HepG2 (cell line): ENCODE results near the gene DNPH1. TPM values are rescaled to one million over a fixed set of nuclear protein-coding genes. Genes with fewer than 3 reads are reported as not detected.

Source experiments
- FOXC1 ChIP-seq: sonication (generic); formaldehyde crosslinking; IDR thresholded peaks from 2 replicates; pipeline ENCODE4 v1.8.0; 2022; ENCODE audit warnings: mild to moderate bottlenecking, missing genetic modification reagents, borderline replicate concordance
- IRF2 ChIP-seq: IDR thresholded peaks from 2 replicates; pipeline ENCODE4 v1.6.1; 2018; ENCODE audit warnings: missing genetic modification reagents, missing compliant biosample characterization
- ISX ChIP-seq: sonication (generic); formaldehyde crosslinking; conservative IDR thresholded peaks from 2 replicates; pipeline ENCODE4 v1.5.0; 2020; ENCODE audit warnings: missing genetic modification reagents
- MTA1 ChIP-seq: sonication (generic); formaldehyde crosslinking; IDR thresholded peaks from 2 replicates; pipeline ENCODE4 v1.4.0; 2020; ENCODE audit warnings: missing genetic modification reagents, mild to moderate bottlenecking, borderline replicate concordance
- RXRB ChIP-seq: IDR thresholded peaks from 2 replicates; pipeline ENCODE4 v1.6.1; 2016; ENCODE audit warnings: borderline replicate concordance, missing genetic modification reagents, missing compliant biosample characterization
- SRSF1 ChIP-seq: fragments of 200-400 bp; formaldehyde crosslinking; optimal IDR thresholded peaks from 2 replicates; pipeline ENCODE3; 2017; ENCODE audit warnings: mild to moderate bottlenecking, low read depth, low read length, moderate library complexity
- TBL1XR1 ChIP-seq: fragments of 150-350 bp; IDR thresholded peaks from 2 replicates; pipeline ENCODE4 v1.6.1; 2014; ENCODE audit warnings: borderline replicate concordance, low read length; ENCODE audit not compliant: partially characterized antibody
- ZFP36L1 ChIP-seq: sonication (generic); formaldehyde crosslinking; IDR thresholded peaks from 2 replicates; pipeline ENCODE4 v1.8.0; 2022; ENCODE audit warnings: mild to moderate bottlenecking, missing genetic modification reagents, moderate library complexity
- ZNF207 ChIP-seq: fragments of 450-650 bp; IDR thresholded peaks from 2 replicates; pipeline ENCODE4 v1.6.1; 2016; ENCODE audit warnings: antibody characterized with exemption, borderline replicate concordance
- ZNF343 ChIP-seq: sonication (generic); formaldehyde crosslinking; IDR thresholded peaks from 2 replicates; pipeline ENCODE4 v1.4.0; 2020; ENCODE audit warnings: mild to moderate bottlenecking, missing genetic modification reagents
- ZNF510 ChIP-seq: sonication (generic); formaldehyde crosslinking; IDR thresholded peaks from 2 replicates; pipeline ENCODE4 v1.4.0; 2020; ENCODE audit warnings: low read depth, mild to moderate bottlenecking, missing genetic modification reagents
- ZNF550 ChIP-seq: sonication (generic); formaldehyde crosslinking; IDR thresholded peaks from 2 replicates; pipeline ENCODE4 v1.4.0; 2020; ENCODE audit warnings: mild to moderate bottlenecking, missing genetic modification reagents, borderline replicate concordance
- ZNF577 ChIP-seq: sonication (generic); formaldehyde crosslinking; IDR thresholded peaks from 2 replicates; pipeline ENCODE4 v1.4.0; 2020; ENCODE audit warnings: mild to moderate bottlenecking, low read depth, missing genetic modification reagents, borderline replicate concordance
- ZNF768 ChIP-seq: sonication (generic); formaldehyde crosslinking; IDR thresholded peaks from 2 replicates; pipeline ENCODE4 v1.4.0; 2020; ENCODE audit warnings: missing genetic modification reagents
- ZNF775 ChIP-seq: sonication (generic); formaldehyde crosslinking; IDR thresholded peaks from 2 replicates; pipeline ENCODE4 v1.4.0; 2020; ENCODE audit warnings: missing genetic modification reagents, mild to moderate bottlenecking, moderate library complexity, borderline replicate concordance
- ZNF781 ChIP-seq: sonication (generic); formaldehyde crosslinking; IDR thresholded peaks from 2 replicates; pipeline ENCODE4 v1.5.1; 2020; ENCODE audit warnings: borderline replicate concordance, mild to moderate bottlenecking, missing genetic modification reagents; ENCODE audit errors: not compliant biosample characterization
- polyA plus RNA-seq, 8 experiments: library from polyadenylated mRNA; depleted of rRNA in 3 of 8; stranded (reverse) in 7 of 8; unstranded in 1 of 8; fragments of >200 nt; fragmentation: Illumina TruSeq in 4 of 8; extraction: Trizol in 4 of 8; gene quantifications; 2 replicates each; pipeline versions ENCODE4 v1.2.1 to v1.2.3, GENCODE V29; 2011 to 2016; ENCODE audit warnings: low read depth in 4 of 8, missing spikeins in 1 of 8, mixed read lengths in 1 of 8; ENCODE audit not compliant: insufficient read depth in 1 of 8
- total RNA-seq, 5 experiments: library from RNA; depleted of rRNA; stranded (reverse); fragments of >200 nt; fragmentation: Illumina TruSeq; extraction: Trizol; gene quantifications; 2 replicates each; pipeline ENCODE4 v1.2.3, GENCODE V29; 2016; ENCODE audit warnings: low read depth in 1 of 5
- TF ChIP-seq, protein P1 (sequence below): IDR thresholded peaks from 2 replicates; pipeline ENCODE4 v1.6.1; 2012; ENCODE audit warnings: inconsistent platforms
- TF ChIP-seq, protein P2 (sequence below): sonication (generic); formaldehyde crosslinking; IDR thresholded peaks from 2 replicates; pipeline ENCODE4 v1.4.0; 2020; ENCODE audit warnings: missing genetic modification reagents
- TF ChIP-seq, protein P3 (sequence below): sonication (generic); formaldehyde crosslinking; IDR thresholded peaks from 2 replicates; pipeline ENCODE4 v1.4.0; 2020; ENCODE audit warnings: mild to moderate bottlenecking, missing genetic modification reagents
- TF ChIP-seq, protein P4 (sequence below): sonication (generic); formaldehyde crosslinking; IDR thresholded peaks from 2 replicates; pipeline ENCODE4 v1.8.1; 2023; ENCODE audit warnings: missing genetic modification reagents, inconsistent platforms, borderline replicate concordance
- TF ChIP-seq, protein P5 (sequence below): sonication (generic); formaldehyde crosslinking; IDR thresholded peaks from 2 replicates; pipeline ENCODE4 v1.4.0; 2020; ENCODE audit warnings: missing genetic modification reagents
- TF ChIP-seq, protein P6 (sequence below): fragments of 450-650 bp; IDR thresholded peaks from 2 replicates; pipeline ENCODE4 v1.6.1; 2017

DNPH1 gene
- total and polyA plus RNA-seq, 2 of the 13 experiments (the other 11 are each of a cell fraction or from before 2014, with no cell fraction given) = 56.5 to 75.1 TPM

DNA sequence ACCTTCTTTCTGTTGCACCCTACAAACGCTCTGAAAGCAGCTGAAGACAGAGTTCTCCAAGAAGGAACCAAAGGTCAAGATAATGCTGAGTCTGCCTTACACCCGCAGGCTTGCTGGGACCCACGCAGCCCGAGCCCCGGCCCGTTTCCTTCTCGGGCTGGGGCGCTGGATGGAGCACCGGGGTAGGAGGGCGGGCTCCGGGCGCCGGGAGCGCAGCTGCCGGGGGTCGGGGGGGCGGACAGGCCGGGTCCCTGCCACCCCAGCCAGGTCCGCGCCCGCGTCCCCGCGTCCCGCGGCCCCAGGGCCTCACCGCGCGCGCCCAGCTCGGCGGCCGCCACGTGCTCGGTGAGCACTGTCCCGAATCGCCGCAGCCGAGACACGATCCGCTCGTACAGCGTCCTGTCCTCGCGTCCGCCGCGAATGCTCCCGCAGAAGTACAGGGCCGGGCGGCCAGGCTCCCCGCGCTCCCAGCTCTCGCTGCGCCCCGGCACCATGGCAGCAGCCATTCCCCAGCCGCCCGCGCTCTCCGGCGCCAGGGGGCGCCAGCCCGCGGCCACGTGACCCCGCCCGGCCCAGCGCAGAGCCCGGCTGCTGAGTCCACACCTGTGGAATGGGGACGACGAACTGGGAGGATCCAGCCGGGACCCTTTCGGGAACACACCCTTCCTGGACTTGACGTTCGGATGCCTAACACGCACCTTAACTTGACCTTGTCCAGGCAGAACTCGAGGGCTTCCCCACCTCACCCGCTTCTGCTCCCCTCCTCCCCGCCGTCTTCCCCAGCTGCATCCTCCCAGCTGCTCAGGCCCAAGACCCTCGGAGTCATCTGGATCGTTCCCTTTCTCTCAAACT is at the start of gene DNPH1 (continued):
- TF ChIP-seq, protein P1, sequence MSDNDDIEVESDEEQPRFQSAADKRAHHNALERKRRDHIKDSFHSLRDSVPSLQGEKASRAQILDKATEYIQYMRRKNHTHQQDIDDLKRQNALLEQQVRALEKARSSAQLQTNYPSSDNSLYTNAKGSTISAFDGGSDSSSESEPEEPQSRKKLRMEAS = peak; percentile 96
- TF ChIP-seq ZNF577 (CRISPR knock-in tag) = no peak
- TF ChIP-seq, protein P2, sequence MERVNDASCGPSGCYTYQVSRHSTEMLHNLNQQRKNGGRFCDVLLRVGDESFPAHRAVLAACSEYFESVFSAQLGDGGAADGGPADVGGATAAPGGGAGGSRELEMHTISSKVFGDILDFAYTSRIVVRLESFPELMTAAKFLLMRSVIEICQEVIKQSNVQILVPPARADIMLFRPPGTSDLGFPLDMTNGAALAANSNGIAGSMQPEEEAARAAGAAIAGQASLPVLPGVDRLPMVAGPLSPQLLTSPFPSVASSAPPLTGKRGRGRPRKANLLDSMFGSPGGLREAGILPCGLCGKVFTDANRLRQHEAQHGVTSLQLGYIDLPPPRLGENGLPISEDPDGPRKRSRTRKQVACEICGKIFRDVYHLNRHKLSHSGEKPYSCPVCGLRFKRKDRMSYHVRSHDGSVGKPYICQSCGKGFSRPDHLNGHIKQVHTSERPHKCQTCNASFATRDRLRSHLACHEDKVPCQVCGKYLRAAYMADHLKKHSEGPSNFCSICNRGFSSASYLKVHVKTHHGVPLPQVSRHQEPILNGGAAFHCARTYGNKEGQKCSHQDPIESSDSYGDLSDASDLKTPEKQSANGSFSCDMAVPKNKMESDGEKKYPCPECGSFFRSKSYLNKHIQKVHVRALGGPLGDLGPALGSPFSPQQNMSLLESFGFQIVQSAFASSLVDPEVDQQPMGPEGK (CRISPR knock-in tag) = peak; percentile 70
- TF ChIP-seq RXRB = no peak; the same call in 1 of the 2 replicates
- peak; percentile 72; the same call in 1 of the 2 replicates for TF ChIP-seq IRF2 (CRISPR knock-in tag)
- TF ChIP-seq ZNF550 = no peak
- TF ChIP-seq, protein P3, sequence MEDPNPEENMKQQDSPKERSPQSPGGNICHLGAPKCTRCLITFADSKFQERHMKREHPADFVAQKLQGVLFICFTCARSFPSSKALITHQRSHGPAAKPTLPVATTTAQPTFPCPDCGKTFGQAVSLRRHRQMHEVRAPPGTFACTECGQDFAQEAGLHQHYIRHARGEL (CRISPR knock-in tag) = peak; percentile 47; the same call in 1 of the 2 replicates
- TF ChIP-seq ZNF768 (CRISPR knock-in tag) = peak; percentile 83
- TF ChIP-seq, protein P4, sequence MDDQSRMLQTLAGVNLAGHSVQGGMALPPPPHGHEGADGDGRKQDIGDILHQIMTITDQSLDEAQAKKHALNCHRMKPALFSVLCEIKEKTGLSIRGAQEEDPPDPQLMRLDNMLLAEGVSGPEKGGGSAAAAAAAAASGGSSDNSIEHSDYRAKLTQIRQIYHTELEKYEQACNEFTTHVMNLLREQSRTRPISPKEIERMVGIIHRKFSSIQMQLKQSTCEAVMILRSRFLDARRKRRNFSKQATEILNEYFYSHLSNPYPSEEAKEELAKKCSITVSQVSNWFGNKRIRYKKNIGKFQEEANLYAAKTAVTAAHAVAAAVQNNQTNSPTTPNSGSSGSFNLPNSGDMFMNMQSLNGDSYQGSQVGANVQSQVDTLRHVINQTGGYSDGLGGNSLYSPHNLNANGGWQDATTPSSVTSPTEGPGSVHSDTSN = 0 out of 2 replicates have a peak, but pooled peaks have one; percentile 68
- TF ChIP-seq ZNF775 = no peak
- peak; percentile 89 for TF ChIP-seq ISX (CRISPR knock-in tag)
- no peak for TF ChIP-seq TBL1XR1
- TF ChIP-seq ZFP36L1 (CRISPR knock-in tag) = no peak
- no peak for TF ChIP-seq ZNF781 (CRISPR knock-in tag)
- TF ChIP-seq ZNF343 = peak; percentile 90; the same call in 1 of the 2 replicates
- TF ChIP-seq MTA1 (CRISPR knock-in tag) = peak; percentile 91
- no peak for TF ChIP-seq SRSF1
- TF ChIP-seq ZNF510 = peak; percentile 21; the same call in 1 of the 2 replicates
- peak; percentile 64; the same call in 1 of the 2 replicates for TF ChIP-seq FOXC1 (CRISPR knock-in tag)
- TF ChIP-seq, protein P5, sequence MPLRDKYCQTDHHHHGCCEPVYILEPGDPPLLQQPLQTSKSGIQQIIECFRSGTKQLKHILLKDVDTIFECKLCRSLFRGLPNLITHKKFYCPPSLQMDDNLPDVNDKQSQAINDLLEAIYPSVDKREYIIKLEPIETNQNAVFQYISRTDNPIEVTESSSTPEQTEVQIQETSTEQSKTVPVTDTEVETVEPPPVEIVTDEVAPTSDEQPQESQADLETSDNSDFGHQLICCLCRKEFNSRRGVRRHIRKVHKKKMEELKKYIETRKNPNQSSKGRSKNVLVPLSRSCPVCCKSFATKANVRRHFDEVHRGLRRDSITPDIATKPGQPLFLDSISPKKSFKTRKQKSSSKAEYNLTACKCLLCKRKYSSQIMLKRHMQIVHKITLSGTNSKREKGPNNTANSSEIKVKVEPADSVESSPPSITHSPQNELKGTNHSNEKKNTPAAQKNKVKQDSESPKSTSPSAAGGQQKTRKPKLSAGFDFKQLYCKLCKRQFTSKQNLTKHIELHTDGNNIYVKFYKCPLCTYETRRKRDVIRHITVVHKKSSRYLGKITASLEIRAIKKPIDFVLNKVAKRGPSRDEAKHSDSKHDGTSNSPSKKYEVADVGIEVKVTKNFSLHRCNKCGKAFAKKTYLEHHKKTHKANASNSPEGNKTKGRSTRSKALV (CRISPR knock-in tag) = peak; percentile 94
- TF ChIP-seq, protein P6, sequence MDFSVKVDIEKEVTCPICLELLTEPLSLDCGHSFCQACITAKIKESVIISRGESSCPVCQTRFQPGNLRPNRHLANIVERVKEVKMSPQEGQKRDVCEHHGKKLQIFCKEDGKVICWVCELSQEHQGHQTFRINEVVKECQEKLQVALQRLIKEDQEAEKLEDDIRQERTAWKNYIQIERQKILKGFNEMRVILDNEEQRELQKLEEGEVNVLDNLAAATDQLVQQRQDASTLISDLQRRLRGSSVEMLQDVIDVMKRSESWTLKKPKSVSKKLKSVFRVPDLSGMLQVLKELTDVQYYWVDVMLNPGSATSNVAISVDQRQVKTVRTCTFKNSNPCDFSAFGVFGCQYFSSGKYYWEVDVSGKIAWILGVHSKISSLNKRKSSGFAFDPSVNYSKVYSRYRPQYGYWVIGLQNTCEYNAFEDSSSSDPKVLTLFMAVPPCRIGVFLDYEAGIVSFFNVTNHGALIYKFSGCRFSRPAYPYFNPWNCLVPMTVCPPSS = no peak
- TF ChIP-seq ZNF207 = no peak
